ENCODE measurements around the gene COPZ2. TPM values are rescaled to one million over a fixed set of nuclear protein-coding genes. Genes with fewer than 3 reads are reported as not detected.

Gene COPZ2
- total RNA-seq, 1 experiment from 2014 or later: not detected

- H3K4me2 ChIP-seq (ENCODE audit: low read length): no peak overlapping the region
- peaks cover 46 to 49% of the 10 kb centered on the region in 2 experiments for H3K36me3 ChIP-seq (ENCODE audit: control insufficient read depth in 1 of 2, insufficient read depth in 2 of 2, low read length in 2 of 2)
- POLR2A ChIA-PET: no interaction called here
- no peaks in the 10 kb centered on the region for H4K20me1 ChIP-seq (ENCODE audit: insufficient read depth)
- no TSS peak for BruUV-seq (replicated peaks)
- DNase-seq (ENCODE audit: low read depth, low spot score) (no peak), ATAC-seq (no peak)
- TF ChIP-seq RAD21 (IDR thresholded peaks at IDR 0.05; ENCODE audit: low read depth) (no peak), EZH2 (IDR thresholded peaks at IDR 0.05) (no peak), EZH2phosphoT487 (IDR thresholded peaks at IDR 0.05; ENCODE audit: borderline replicate concordance) (no peak), SP1 (IDR thresholded peaks at IDR 0.05; ENCODE audit: low read depth) (no peak), POLR2AphosphoS5 (IDR thresholded peaks at IDR 0.05; ENCODE audit: low read depth, low read length) (no peak)
- TF ChIP-seq, protein P1, sequence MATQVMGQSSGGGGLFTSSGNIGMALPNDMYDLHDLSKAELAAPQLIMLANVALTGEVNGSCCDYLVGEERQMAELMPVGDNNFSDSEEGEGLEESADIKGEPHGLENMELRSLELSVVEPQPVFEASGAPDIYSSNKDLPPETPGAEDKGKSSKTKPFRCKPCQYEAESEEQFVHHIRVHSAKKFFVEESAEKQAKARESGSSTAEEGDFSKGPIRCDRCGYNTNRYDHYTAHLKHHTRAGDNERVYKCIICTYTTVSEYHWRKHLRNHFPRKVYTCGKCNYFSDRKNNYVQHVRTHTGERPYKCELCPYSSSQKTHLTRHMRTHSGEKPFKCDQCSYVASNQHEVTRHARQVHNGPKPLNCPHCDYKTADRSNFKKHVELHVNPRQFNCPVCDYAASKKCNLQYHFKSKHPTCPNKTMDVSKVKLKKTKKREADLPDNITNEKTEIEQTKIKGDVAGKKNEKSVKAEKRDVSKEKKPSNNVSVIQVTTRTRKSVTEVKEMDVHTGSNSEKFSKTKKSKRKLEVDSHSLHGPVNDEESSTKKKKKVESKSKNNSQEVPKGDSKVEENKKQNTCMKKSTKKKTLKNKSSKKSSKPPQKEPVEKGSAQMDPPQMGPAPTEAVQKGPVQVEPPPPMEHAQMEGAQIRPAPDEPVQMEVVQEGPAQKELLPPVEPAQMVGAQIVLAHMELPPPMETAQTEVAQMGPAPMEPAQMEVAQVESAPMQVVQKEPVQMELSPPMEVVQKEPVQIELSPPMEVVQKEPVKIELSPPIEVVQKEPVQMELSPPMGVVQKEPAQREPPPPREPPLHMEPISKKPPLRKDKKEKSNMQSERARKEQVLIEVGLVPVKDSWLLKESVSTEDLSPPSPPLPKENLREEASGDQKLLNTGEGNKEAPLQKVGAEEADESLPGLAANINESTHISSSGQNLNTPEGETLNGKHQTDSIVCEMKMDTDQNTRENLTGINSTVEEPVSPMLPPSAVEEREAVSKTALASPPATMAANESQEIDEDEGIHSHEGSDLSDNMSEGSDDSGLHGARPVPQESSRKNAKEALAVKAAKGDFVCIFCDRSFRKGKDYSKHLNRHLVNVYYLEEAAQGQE (IDR thresholded peaks at IDR 0.05; ENCODE audit: low read depth): no peak
- no peaks in the 10 kb centered on the region for H3K4me1 ChIP-seq (ENCODE audit: control insufficient read depth in 1 of 2, insufficient read depth in 2 of 2, low read length in 2 of 2)
- H3K79me2 ChIP-seq (ENCODE audit: insufficient read depth, low read length): no peaks in the 10 kb centered on the region
- no peaks in the 10 kb centered on the region for H3K27me3 ChIP-seq (ENCODE audit: insufficient read depth, low read length)
- CTCF ChIA-PET: interaction anchor here (5.5 kb wide), 1 partner anchor 36 kb away, joined by 46 read pairs; no protein-coding TSS in a partner anchor
- RAD21 ChIA-PET (ENCODE audit: low non-redundant PET in 1 of 2, low total read pairs in 2 of 2, uncharacterized antibody in 2 of 2, unreplicated experiment in 2 of 2): no interaction called here
- intact Hi-C loops (cut with micrococcal nuclease): no loop called here
- no peak overlapping the region for H2AFZ ChIP-seq (ENCODE audit: low read depth, low read length, poor library complexity, severe bottlenecking)
- H3K27ac ChIP-seq (ENCODE audit: low read depth, low read length): no peak overlapping the region
- H3K4me3 ChIP-seq (replicated peaks in 1 of 2; ENCODE audit: low read depth in 1 of 2, low read length in 2 of 2): no peak overlapping the region
- no peaks in the 10 kb centered on the region for H3K9me3 ChIP-seq (ENCODE audit: control insufficient read depth in 1 of 2, insufficient read depth in 1 of 2, low read depth in 1 of 2, low read length in 2 of 2)
- H3K9ac ChIP-seq (ENCODE audit: low read length): no peak overlapping the region
- no peaks in the 10 kb centered on the region for H3K9me2 ChIP-seq (ENCODE audit: insufficient read depth)
These were observed 55.4 kb downstream of the COPZ2 start for GRCh38 chr17:47982091-47982617.

Data from HCT116 (cell line).